Activated CD8-positive, alpha-beta memory T cell treated with anti-CD3 and anti-CD28 coated beads for 4 hours (primary cell): ENCODE measurements around the gene DENND6B.

Experiments used
- DNase-seq, 2 donors: peaks; one replicate each; pipeline ENCODE4 v3.0.0-alpha.2; 2020; ENCODE audit warnings: low read depth in 2 of 2

DENND6B gene

DNA sequence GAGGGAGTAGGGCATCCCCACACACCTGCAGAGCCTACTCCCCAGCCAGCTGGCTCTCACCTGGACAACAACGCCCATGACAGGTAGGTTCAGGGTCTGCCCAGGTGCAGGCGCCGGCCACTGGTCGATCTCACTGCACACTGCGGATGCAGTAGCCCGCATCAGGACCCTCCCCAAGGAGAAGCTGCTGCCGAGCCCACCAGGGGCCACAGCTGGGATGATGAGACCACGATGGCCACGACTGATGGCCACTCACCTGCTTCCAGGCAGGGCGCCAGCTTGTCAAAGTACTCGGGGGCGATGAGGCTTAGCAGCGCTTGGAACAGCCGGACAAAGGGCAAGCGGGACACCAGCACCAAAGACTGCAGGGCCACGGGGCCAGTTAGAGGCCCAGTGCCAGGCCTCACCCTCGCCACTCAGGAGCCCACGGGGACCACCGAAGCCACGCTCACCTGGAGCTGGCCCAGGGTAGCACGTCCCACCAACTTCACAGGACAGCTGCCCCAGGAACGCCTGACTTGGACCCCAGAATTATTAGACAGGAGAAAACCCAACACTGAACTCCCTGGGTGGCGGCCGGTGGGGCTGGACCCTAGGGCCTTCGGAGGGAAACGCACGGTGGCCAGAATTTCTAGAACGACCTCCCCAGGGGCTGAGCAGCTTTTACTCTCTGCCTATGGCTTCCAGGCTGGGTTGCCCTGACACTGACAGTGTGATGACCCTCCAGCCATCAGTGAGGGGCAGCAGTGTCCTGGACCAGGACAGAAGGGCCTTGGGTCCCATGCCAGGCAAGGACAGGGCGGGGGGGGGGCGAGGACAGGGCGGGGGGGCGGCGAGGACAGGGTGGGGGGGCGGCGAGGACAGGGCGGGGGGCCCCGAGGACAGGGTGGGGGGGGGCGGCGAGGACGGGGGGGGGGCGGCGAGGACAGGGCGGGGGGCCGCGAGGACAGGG, 10.4 kb downstream of the DENND6B start:
- DNase-seq: no peak

GRCh38 chr22:50315289-50316113, 11.3 kb downstream of the DENND6B start:
- no peak for DNase-seq

DNA sequence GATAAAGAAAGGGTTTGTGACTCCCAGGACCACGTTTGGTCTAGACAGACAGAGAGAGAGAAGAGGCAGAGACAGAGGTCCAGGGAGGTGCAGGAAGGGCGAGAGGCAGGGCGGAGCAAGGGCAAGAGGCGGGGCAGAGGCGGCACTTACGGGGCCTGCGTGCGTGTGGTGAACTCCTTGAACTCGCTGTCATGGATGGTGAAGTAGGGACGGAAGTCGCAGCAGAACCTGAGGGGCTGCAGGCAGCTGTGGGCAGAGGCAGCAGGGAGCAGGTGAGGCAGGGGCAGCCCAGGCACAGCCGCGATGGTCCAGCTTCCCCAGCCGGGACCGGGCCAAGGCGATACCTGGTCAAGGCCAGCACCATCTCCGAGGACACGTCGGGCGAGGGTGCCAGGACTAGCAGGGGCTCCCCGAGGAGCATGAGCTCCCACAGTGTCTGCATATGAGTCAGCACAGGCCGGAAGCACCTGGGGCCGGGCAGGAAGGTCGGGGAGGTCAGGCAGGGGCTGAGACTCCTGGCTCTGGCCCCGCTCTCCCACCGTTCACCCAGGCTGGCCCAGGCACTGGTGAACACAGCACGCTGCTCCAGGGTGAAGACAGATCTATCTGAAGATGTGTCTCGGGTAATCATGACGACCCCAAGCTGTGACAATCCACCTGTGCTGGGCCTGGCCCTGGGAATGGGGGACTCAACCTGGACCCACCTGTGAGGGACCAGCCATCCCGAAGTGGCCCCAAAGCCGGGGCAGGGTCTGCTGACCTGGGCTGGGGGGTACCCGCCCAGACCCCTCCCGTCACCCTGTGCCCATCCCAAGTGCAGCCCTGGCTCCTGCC, 12.1 kb downstream of the DENND6B start:
- DNase-seq: peak; percentile 43 to 53

DNA sequence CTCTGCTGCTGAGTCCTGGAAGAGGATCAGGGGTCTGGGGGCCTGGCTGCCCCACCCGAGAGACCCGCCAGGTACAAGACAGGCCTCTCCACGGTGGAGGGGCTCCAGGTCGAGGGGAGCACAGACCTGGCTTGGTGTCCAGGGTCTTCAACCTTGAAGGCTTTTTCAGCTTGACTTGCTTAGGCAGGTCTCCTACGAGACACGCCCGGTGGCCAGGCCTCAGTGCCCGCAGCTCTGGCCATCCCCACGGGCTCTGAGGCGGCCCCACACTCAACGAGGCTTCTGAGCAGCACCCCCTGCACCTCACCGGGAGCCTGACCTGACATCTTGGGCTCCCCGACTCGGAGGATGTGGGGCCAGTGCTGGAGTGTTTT, 12.7 kb downstream of the DENND6B start:
- DNase-seq: no peak

DNA sequence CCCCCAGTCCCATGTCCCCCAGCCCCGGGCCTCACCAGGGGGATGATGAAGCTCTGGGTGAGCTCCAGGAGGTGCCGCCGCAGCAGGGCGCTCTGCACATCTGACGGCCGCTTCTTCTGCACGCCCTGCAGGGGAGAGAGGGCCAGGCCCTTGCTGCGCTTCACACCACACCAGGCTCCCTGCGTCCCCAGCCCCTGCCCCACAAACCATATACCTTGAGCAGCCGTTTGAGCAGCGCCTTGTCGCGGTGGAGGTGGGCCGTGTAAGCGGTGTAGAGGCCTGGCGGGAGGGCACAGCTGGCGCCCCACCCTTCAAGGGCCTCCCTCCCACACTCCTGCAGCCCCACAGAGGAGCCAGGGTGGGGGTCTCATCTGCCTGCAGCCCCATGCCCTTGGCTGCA, 13.2 kb downstream of the DENND6B start:
- no peak for DNase-seq

- no peak for DNase-seq
These were observed 13.8 kb downstream of the DENND6B start for GRCh38 chr22:50313021-50313420.

GRCh38 chr22:50312371-50312770, 14.4 kb downstream of the DENND6B start:
- no peak for DNase-seq

- DNase-seq: no peak
These were observed 15.0 kb downstream of the DENND6B start for GRCh38 chr22:50311606-50312351.

GRCh38 chr22:50310949-50311444, 15.8 kb downstream of the DENND6B start:
- DNase-seq: no peak

- DNase-seq: no peak
These were observed 16.6 kb downstream of the DENND6B start for GRCh38 chr22:50310031-50310722.

DNA sequence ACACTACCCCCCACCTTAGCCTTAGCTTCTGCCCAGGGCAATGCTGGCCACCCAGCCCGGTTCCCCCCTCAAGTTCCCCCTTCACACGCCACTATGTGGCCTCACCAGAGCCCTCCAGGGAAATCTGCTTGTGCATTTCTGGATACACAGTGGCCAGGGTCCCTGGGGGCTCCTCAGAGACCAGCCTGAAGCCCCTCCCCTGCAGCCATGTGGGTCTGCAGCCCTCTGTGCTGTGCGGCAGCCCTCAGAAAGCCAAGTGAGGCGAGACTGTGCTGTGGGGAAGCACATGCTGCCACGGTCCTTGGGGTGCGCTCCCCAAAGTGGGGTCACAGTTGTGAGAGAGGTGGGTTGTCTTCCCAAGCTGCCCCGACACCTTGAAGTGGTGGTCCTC, 17.2 kb downstream of the DENND6B start:
- no peak for DNase-seq

DNA sequence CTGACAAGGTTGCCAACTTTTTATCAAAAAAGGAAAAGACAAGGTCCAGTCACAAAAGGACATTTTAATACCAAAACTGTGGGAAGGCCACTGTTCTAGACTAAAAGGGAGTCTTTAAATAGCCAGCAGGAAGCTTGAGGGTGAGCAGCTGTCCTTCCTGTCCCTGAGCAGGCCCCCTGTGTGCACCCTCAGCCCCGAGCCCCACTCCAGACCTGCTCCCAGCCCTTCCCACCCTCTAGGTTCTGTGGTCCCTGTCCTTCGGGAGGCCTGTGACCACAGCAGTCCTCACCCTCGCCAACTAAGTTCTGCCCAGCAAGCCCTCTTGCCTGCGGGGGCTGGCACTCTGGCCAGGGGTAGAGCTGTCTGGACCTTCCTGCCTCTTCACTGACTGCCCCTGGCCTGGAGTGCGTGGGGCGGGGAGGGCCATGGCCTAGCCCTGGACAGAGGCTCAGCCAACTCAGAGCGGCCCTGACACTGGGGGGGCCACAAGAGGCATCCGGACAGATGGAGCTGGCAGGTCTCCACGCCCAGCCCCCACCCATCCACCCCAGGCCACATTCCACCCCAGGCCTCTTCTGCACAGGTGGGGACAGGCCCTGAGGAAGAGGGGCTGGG, 17.7 kb downstream of the DENND6B start:
- no peak for DNase-seq

- DNase-seq: no peak
These were observed 18.2 kb downstream of the DENND6B start for GRCh38 chr22:50308597-50308935.

- no peak for DNase-seq
These were observed 18.8 kb downstream of the DENND6B start for GRCh38 chr22:50307890-50308596.

DNA sequence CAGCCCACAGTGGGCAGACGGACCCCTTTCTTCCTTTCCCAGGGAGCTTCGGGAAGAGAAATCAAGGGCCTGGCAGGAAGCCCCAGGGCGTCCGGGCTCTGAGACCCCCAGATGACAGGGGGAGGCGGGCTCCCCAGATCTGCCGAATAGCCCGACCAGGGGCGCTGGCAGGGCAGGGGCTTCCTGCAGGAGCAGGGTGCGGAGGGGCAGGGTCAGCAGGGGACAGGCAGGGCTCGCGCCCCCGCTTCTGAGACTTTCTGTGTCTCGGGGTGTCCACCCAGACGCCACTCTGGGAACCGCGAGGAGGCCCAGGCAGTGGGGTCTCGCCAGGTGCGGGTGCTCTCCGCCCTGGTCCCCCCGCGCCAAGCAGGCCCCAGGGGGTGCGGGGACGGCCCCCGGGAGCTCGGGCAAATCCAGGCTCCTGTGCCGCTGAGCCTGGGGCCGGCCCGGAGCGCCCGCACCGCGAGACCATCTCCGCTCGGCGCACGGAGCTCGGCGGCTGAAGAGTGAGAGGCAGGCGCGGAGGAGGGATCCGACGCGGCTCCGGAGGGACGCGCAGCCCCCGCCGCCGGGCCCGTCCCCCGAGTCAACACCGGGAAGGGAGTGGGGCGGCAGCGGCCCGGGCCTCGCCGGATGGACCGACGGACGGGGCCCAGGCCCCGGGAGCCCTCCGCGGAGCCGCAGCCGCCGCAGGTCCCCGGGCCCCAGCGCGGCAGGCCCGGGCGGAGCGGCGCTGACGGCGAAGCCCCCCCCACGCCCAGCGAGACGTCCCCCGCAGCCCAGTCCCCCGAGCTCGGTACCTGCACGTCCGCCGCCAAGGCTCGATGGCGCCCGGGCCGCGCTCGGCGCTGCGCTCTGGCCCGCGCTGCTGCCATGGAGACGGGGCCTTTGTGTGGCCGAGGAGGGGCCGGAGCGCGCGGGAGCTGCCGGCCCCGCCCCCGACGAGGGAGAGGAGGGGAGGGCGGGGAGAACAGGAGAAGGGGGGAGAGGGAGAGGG, 19.8 kb downstream of the DENND6B start, which contains the start of gene PLXNB2:
TSS of gene PLXNB2 (minus strand) at position 894 of the 997 bp plus-strand sequence. CDS start 17,062 bp downstream, outside the sequence.
- DNase-seq: no peak

GRCh38 chr22:50305923-50306566, 20.8 kb downstream of the DENND6B start:
- DNase-seq: no peak

DNA sequence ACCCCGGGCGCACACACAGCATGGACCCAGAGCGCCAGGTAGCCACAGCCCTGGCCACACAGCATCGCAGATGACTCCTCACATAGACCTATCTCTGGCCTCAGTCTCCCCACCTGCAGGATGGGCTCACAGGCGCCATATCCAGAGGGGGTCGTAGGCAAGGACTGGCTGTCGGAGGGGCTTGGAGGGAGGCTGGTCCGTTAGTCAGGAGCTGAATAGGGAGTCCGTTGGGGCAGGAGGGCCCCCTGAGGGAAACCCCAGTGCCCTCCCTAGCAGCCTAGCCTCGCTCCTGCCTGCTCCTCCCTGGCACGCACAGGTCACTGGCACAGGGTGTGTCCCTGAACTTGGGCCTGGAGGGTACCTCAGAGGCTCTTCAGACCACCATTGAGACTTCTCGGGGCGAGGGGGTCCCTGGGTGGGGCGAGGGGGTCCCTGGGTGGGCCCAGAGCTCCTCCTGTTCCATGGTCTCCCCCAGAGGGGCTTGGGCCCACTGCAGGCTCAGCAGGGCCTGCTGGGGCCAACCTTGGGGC, 21.4 kb downstream of the DENND6B start:
- no peak for DNase-seq
